ENCODE data around the gene ZDHHC14.

ZDHHC14 gene

DNA sequence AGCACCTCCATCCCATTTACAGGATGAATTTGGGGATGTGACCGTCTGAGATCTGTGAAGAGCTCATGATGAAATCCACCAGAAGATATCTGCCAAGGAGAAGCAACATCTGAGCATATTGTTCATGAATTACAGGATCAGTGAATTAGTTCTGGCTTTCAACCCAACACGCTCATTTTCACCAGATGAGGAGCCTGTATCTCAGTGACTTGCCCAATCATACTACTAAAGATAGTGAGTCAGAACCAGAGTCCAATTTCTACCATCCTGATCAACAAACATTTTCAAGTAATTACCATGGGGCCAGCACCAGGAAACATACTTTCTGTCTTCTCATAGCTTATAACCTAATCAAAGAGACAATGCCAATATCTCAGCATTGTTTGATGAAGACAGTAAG lies 116.6 kb downstream of the ZDHHC14 start:
- DNase-seq, result no peak

- DNase-seq, result no peak
Observed at GRCh38 chr6:157498817-157499216, 117.8 kb downstream of the ZDHHC14 start.

DNA sequence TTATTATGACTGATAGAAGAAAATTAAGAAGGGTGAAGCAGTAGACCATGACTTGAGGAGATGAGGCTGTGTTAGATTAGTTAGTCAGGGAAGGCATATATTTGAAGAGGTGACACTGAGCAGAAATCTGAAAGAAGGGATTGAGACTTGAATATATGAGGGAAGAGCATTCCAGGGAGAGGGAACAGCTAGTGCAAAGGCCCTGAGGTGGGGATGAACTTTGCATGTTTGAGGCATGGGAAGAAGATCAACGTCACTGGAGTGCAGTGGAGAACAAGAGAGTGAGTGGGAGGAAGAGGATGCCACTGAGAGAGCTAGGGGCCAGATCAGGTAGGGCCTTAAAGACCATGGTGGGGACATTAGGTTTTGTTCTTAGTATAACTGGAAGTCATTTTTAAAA lies 119.0 kb downstream of the ZDHHC14 start:
- DNase-seq, result no peak

GRCh38 chr6:157503018-157503747 lies 122.2 kb downstream of the ZDHHC14 start:
- DNase-seq, result no peak

DNA sequence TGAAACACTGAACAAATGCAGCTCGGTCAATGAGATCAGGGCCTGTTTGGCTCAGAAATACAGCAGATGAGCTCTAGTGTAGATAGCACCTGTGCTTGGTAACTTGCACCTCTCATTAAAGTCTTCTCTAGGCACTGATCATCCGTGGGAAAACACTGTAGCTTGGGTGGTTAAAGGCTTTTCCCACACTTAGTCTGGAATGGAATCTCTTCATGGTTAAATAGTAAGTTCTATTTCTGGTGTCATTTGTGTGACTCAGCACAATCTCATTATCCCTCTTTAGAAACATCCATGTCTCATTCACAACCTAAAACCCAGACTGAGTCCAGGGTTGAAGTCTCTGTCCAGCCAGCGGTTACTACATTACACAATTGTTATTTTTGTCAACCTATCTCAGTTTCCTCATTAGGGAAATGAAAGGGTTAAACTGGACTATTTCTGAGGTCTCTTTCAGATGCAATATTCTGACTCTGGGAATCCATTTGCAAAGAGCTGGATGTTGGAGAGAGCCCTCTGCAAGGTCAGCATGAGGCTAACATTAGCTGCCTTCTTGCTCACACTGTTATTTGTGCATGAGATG lies 125.0 kb downstream of the ZDHHC14 start:
- no peak for DNase-seq

DNA sequence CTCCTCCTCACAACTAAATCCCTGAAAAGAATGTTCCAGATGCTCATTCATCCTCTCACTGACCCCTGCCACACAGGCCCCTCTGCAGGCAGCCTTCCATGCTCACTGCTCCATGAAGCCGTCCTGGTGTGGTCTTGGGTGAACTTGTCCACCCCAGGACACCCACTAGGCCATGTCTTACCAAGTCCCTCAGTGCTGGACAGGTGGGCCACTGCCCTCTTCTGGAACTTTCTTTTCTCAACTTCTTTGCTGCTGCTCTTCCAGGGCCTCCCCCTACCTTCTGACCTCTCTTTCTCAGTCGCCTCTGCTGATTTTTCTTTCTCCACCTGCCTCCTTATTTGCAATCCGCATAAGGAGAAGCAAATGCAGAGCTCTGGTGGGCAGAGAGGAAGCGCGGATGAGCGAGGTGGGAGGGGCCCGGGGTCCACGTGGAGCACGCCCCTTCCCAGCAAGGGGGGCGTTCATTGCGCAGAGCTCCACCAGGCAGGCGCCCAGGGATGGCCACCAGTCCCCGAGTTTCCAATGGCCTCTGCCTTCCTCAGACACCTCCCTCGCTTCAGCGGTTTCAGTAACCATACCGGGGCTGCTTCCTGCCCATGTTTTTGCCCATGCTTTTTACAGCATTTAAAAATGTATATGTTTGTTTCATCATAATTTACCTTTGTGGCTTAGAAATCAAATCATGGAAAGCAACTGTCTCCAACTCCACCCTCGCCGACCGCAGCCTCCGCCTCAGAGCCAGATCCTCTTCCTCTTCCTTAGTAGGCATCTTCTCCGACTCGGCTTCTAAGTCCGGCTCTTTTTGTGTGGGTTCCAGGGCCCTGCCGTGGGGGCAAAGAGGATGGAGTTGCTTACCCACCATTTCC lies 129.6 kb downstream of the ZDHHC14 start:
- DNase-seq, result no peak

GRCh38 chr6:157511682-157512381 lies 130.8 kb downstream of the ZDHHC14 start:
- no peak for DNase-seq

GRCh38 chr6:157512382-157512682 lies 131.3 kb downstream of the ZDHHC14 start:
- no peak for DNase-seq

GRCh38 chr6:157513004-157513603 lies 132.1 kb downstream of the ZDHHC14 start:
- no peak for DNase-seq

- no peak for DNase-seq
Observed at GRCh38 chr6:157513619-157514485, 132.9 kb downstream of the ZDHHC14 start.

- no peak for DNase-seq
Observed at GRCh38 chr6:157514659-157515496, 133.9 kb downstream of the ZDHHC14 start.

DNA sequence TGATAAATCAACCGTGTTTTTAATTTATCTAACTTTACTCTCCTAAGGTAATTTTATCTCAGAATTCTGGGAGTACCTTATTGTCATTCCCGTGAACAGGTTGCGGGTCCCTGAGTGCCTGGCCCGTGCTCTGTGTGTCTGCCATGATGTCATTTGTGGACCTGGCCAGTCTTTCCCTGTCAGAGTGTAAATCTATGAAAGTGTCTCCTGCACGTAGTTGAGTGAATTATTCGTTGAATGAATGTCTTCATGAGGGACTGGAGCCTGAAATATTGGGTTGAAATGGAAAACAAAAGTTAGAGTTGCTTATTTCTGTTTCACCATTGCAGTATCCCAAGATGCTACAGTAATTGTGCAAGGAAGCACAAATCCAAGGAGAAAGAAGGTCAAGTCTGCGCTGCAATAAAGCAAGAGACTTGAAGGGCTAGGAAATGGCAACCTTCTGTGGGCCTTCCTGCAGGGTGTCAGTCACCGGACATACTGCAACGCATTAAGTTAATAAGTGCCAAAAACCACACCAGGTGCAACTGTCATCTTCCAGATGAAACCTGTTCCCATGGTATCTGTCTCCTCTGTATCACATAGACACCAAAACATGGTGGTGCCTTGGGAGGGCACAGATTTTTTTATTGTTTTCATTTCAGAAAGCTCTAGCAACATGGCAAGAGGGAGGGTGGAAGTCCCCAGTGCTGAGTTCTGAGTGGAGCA lies 135.5 kb downstream of the ZDHHC14 start:
- DNase-seq, result no peak

- no peak for DNase-seq
Observed at GRCh38 chr6:157517601-157518359, 136.8 kb downstream of the ZDHHC14 start.

GRCh38 chr6:157518397-157519250 lies 137.6 kb downstream of the ZDHHC14 start:
- no peak for DNase-seq

DNA sequence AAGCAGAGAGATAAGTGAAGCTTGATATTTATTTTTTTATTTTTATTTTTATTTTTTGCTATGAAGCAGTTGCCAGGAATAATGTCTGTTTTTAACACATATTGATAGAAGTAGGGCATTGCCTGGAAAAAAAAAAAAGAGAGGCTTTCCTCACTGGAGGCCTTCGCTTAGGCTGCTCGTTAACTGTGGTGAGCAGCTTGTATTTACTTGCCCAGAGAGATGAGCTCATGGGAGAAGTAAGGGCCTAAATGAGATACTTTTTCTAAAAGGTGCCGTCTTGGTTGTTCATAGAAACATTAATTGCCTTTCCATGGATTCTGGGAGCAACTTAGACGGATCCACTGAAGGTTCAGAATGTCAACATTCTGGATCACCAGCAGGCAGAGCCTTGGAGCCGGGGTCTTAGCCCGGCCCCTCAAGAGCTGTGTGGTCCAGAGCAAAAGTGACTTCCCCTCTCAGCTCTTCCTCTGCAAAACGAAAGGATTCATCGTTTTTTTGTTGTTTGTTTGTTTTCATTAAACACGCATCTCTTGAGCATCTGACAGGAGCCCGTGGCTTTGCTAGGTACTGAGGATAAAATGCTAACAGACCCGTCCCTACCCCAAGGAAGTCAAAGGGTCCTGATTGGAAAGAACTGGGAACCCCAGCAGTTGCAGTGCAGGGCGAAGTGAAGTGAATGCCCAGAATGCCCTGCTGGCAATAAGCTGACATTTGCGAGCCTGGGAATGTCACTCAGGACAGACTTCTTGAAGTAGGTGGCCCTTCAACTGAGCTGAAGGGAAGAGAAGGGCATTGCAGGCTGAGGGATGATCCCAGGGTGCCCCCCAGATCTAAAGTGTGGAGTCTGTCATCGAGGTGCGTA lies 138.5 kb downstream of the ZDHHC14 start:
- DNase-seq, result no peak

- no peak for DNase-seq
Observed at GRCh38 chr6:157520117-157520406, 139.1 kb downstream of the ZDHHC14 start.

DNA sequence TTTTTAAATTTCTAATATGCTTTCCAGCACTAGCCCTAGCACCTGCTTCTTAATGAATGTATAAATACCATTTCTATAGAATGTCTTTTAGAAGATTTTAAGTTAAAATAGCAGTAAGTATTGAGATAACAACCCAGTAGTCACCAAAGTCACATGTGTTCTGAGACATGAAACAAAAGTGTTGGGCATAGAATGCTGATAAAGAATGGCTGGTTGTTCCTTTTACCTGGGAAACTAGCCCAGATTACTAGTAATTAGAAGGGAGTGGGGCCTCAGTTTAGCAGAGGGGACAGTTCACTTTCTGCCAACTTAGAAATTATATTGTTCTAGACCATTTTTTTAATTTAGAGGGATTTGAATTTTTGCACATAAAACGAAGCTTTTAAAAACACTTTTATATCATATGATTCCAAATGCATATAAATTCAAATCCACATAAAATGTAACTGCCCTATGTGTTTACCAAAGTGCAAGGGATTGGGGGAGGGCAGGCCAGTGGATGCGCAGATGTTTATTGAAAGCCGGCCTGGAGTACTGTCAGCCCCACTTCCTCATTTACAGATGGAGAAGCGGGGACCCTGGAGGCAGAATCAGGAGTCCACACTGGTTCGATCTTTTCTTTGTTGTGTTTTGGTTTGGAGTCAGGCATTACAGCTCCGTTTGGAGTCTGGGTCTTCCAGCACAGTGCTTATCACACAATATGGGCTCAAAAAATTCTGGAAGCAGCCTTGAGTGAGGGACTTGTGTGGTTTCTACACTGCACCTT lies 139.8 kb downstream of the ZDHHC14 start:
- DNase-seq, result no peak
